H9 (cell line): Measurements from ENCODE around the gene IMMP2L. TPM values are rescaled to one million over a fixed set of nuclear protein-coding genes. Genes with fewer than 3 reads are reported as not detected.
"Not testable (repeated sequence)": the region's sequence is repeated elsewhere in the genome, so short reads cannot be mapped to it uniquely, and the experiment has no call there.

ENCODE experiments used
- DNase-seq: peaks from one replicate; pipeline ENCODE4 v3.0.0-alpha.2; 2017
- H2AFZ ChIP-seq: one replicate; pipeline ENCODE4 v1.6.1; 2013; ENCODE audit warnings: mild to moderate bottlenecking, low read length, control low read depth, moderate library complexity
- H2AK5ac ChIP-seq: 2 replicates; pipeline ENCODE4 v1.6.1; 2013; ENCODE audit warnings: low read length, control low read depth, mixed read lengths; ENCODE audit not compliant: insufficient read length
- H2BK120ac ChIP-seq: one replicate; pipeline ENCODE4 v1.6.1; 2013; ENCODE audit warnings: low read depth, mild to moderate bottlenecking, low read length, control low read depth, inconsistent platforms; ENCODE audit not compliant: poor library complexity, severe bottlenecking
- H2BK12ac ChIP-seq: 2 replicates; pipeline ENCODE4 v1.6.1; 2013; ENCODE audit warnings: low read length, control low read depth, mixed read lengths, low read depth; ENCODE audit not compliant: insufficient read length
- H2BK15ac ChIP-seq: 2 replicates; pipeline ENCODE4 v1.6.1; 2013; ENCODE audit warnings: low read depth, low read length, control low read depth
- H2BK20ac ChIP-seq: one replicate; pipeline ENCODE4 v1.6.1; 2013; ENCODE audit warnings: low read depth, mild to moderate bottlenecking, low read length, control low read depth, inconsistent platforms; ENCODE audit not compliant: poor library complexity, severe bottlenecking
- H2BK5ac ChIP-seq: 2 replicates; pipeline ENCODE4 v1.6.1; 2013; ENCODE audit warnings: low read length, control low read depth, mixed read lengths; ENCODE audit not compliant: insufficient read length
- H3K14ac ChIP-seq: 2 replicates; pipeline ENCODE4 v1.6.1; 2013; ENCODE audit warnings: low read length, control low read depth; ENCODE audit not compliant: insufficient read depth
- H3K18ac ChIP-seq: 2 replicates; pipeline ENCODE4 v1.6.1; 2013; ENCODE audit warnings: low read depth, mild to moderate bottlenecking, mixed read lengths, low read length, control low read depth; ENCODE audit not compliant: insufficient read length
- H3K23ac ChIP-seq: 2 replicates; pipeline ENCODE4 v1.6.1; 2013; ENCODE audit warnings: low read length, control low read depth, mixed read lengths, low read depth; ENCODE audit not compliant: insufficient read length
- H3K23me2 ChIP-seq: 2 replicates; pipeline ENCODE4 v1.6.1; 2013; ENCODE audit warnings: low read depth, mild to moderate bottlenecking, mixed read lengths, low read length, control low read depth; ENCODE audit not compliant: insufficient read length, poor library complexity, severe bottlenecking
- H3K27ac ChIP-seq: 2 replicates; pipeline ENCODE4 v1.5.1; 2013; ENCODE audit warnings: low read length, control low read depth, mixed read lengths, low read depth; ENCODE audit not compliant: insufficient read length
- H3K27me3 ChIP-seq: 2 replicates; pipeline ENCODE4 v1.6.1; 2013; ENCODE audit warnings: low read length, control low read depth, inconsistent platforms; ENCODE audit not compliant: insufficient read depth
- H3K4ac ChIP-seq: 2 replicates; pipeline ENCODE4 v1.6.1; 2013; ENCODE audit warnings: low read depth, mild to moderate bottlenecking, control low read depth, inconsistent platforms, low read length, moderate library complexity
- H3K4me1 ChIP-seq: 2 replicates; pipeline ENCODE4 v1.6.1; 2013; ENCODE audit warnings: low read length, control low read depth, inconsistent platforms; ENCODE audit not compliant: insufficient read depth
- H3K4me2 ChIP-seq: 2 replicates; pipeline ENCODE4 v1.6.1; 2013; ENCODE audit warnings: low read length, control low read depth, mixed read lengths; ENCODE audit not compliant: insufficient read length, insufficient read depth
- H3K56ac ChIP-seq: 2 replicates; pipeline ENCODE4 v1.6.1; 2013; ENCODE audit warnings: low read depth, mild to moderate bottlenecking, mixed read lengths, low read length, control low read depth; ENCODE audit not compliant: insufficient read length
- H3K79me1 ChIP-seq: 2 replicates; pipeline ENCODE4 v1.6.1; 2013; ENCODE audit warnings: low read depth, mild to moderate bottlenecking, moderate library complexity, low read length, control low read depth, inconsistent platforms; ENCODE audit not compliant: insufficient read depth, poor library complexity, severe bottlenecking
- H3K79me2 ChIP-seq: 2 replicates; pipeline ENCODE4 v1.6.1; 2013; ENCODE audit warnings: low read length, control low read depth, inconsistent platforms; ENCODE audit not compliant: insufficient read depth
- H3K9ac ChIP-seq: 2 replicates; pipeline ENCODE4 v1.6.1; 2013; ENCODE audit warnings: low read length, control low read depth, mixed read lengths; ENCODE audit not compliant: insufficient read length; ENCODE audit errors: extremely low read depth
- H3K9me3 ChIP-seq: one replicate; pipeline ENCODE4 v1.6.1; 2013; ENCODE audit warnings: low read depth, low read length, inconsistent platforms; ENCODE audit not compliant: control insufficient read depth
- H3T11ph ChIP-seq: one replicate; pipeline ENCODE4 v1.6.1; 2013; ENCODE audit warnings: mild to moderate bottlenecking, low read length, control low read depth, inconsistent platforms
- H4K20me1 ChIP-seq: one replicate; pipeline ENCODE4 v1.6.1; 2013; ENCODE audit not compliant: control insufficient read depth, insufficient read length, insufficient read depth
- H4K5ac ChIP-seq: 2 replicates; pipeline ENCODE4 v1.6.1; 2013; ENCODE audit warnings: low read depth, mild to moderate bottlenecking, mixed read lengths, low read length, control low read depth; ENCODE audit not compliant: insufficient read length
- H4K8ac ChIP-seq: replicated peaks from 2 replicates; pipeline ENCODE4 v1.6.1; 2013; ENCODE audit warnings: low read length, control low read depth, mixed read lengths, low read depth; ENCODE audit not compliant: insufficient read length
- H4K91ac ChIP-seq: 2 replicates; pipeline ENCODE4 v1.6.1; 2013; ENCODE audit warnings: low read depth, mild to moderate bottlenecking, moderate library complexity, mixed read lengths, low read length, control low read depth; ENCODE audit not compliant: insufficient read length
- H3K27ac Mint-ChIP-seq, 3 experiments: 2 replicates in 2 of 3; 3 replicates in 1 of 3; pipeline ENCODE4 v1.8.0; 2020 to 2021; ENCODE audit warnings: mixed read lengths in 3 of 3, mild to moderate bottlenecking in 1 of 3, moderate library complexity in 1 of 3
- H3K27me3 Mint-ChIP-seq: 2 replicates; pipeline ENCODE4 v1.8.0; 2021; ENCODE audit warnings: low read depth, mild to moderate bottlenecking, moderate library complexity, mixed read lengths
- H3K36me3 Mint-ChIP-seq, 3 experiments: 2 replicates in 2 of 3; 3 replicates in 1 of 3; pipeline ENCODE4 v1.8.0; 2020 to 2021; ENCODE audit warnings: low read depth in 3 of 3, mixed read lengths in 3 of 3; ENCODE audit not compliant: insufficient read depth in 1 of 3
- H3K4me1 Mint-ChIP-seq, 2 experiments: 2 replicates each; pipeline ENCODE4 v1.8.0; 2020; ENCODE audit warnings: mixed read lengths in 2 of 2
- H3K4me3 Mint-ChIP-seq, 2 experiments: 2 replicates in 1 of 2; 3 replicates in 1 of 2; pipeline ENCODE4 v1.8.0; 2020 to 2021; ENCODE audit warnings: mild to moderate bottlenecking in 2 of 2, mixed read lengths in 2 of 2, moderate library complexity in 1 of 2
- H3K9me3 Mint-ChIP-seq, 2 experiments: 2 replicates in 1 of 2; 3 replicates in 1 of 2; pipeline ENCODE4 v1.8.0; 2020; ENCODE audit warnings: mild to moderate bottlenecking in 2 of 2, mixed read lengths in 2 of 2, moderate library complexity in 1 of 2
- CTCF ChIP-seq: fragments of 200-600 bp; sonication (generic); conservative IDR thresholded peaks from 3 replicates; pipeline ENCODE4 v1.8.0; 2021; ENCODE audit warnings: antibody characterized with exemption, mild to moderate bottlenecking
- WGBS: extraction: QIAGEN DNeasy Blood & Tissue Kit; methylation state at CpG from one replicate; pipeline ENCODE4 v1.1.7; 2013; ENCODE audit warnings: missing lambda C conversion rate, low lambda C conversion rate, mixed read lengths; ENCODE audit not compliant: insufficient read length; ENCODE audit errors: extremely low coverage; 5-methylcytosine and 5-hydroxymethylcytosine counted together
- total RNA-seq: library from RNA; stranded (reverse); gene quantifications from 2 replicates; pipeline ENCODE4 v1.2.1, GENCODE V29; 2021

IMMP2L gene
- total RNA-seq, 1 experiment from 2014 or later: 14.7 TPM

GRCh38 chr7:111586711-111587409 is 24.6 kb upstream of the IMMP2L start:
- Histone ChIP-seq H3K4ac (no peak overlapping the region), H4K5ac (no peak overlapping the region), H3K4me1 (no peaks in the 10 kb centered on the region), H3K27ac (no peak overlapping the region), H2AK5ac (no peak overlapping the region), H4K91ac (no peak overlapping the region), H3K79me2 (no peaks in the 10 kb centered on the region), H2BK120ac (no peak overlapping the region), H4K8ac (no peak overlapping the region), H3K23me2 (no peaks in the 10 kb centered on the region), H3K27me3 (no peaks in the 10 kb centered on the region), H3K9ac (no peak overlapping the region), H4K20me1 (no peaks in the 10 kb centered on the region), H3K23ac (no peak overlapping the region), H2BK5ac (no peak overlapping the region), H3T11ph (no peak overlapping the region), H2AFZ (no peak overlapping the region), H2BK12ac (no peak overlapping the region), H3K56ac (no peak overlapping the region), H2BK20ac (no peak overlapping the region), H3K18ac (no peak overlapping the region), H3K14ac (no peak overlapping the region), H3K9me3 (no peaks in the 10 kb centered on the region), H3K4me2 (no peak overlapping the region), H2BK15ac (no peak overlapping the region), H3K79me1 (no peaks in the 10 kb centered on the region)
- H3K27me3 Mint-ChIP-seq: no peaks in the 10 kb centered on the region; the same call in 1 of the 2 replicates
- TF ChIP-seq CTCF: no peak
- H3K9me3 Mint-ChIP-seq: peaks cover 4 to 5% of the 10 kb centered on the region in 2 experiments; a peak in 4 of 5 replicates
- no CpG with 5 or more reads among the region's 4 CpGs for WGBS
- no peak for DNase-seq
- no peaks in the 10 kb centered on the region for H3K4me1 Mint-ChIP-seq
- peaks cover 0 to 4% (median 0%) of the 10 kb centered on the region in 3 experiments; a peak in 1 of 7 replicates for H3K36me3 Mint-ChIP-seq
- H3K4me3 Mint-ChIP-seq: no peak overlapping the region
- H3K27ac Mint-ChIP-seq: no peak overlapping the region

- not testable (repeated sequence) for H4K91ac ChIP-seq, H2BK120ac ChIP-seq, H3T11ph ChIP-seq, H2AK5ac ChIP-seq, H3K23ac ChIP-seq, H3K56ac ChIP-seq, H3K4ac ChIP-seq, H4K8ac ChIP-seq, H3K79me1 ChIP-seq, H3K9ac ChIP-seq, H2BK15ac ChIP-seq, H3K18ac ChIP-seq, H3K27me3 Mint-ChIP-seq, H3K9me3 ChIP-seq, H2BK12ac ChIP-seq, H3K27ac Mint-ChIP-seq, H3K27me3 ChIP-seq, H3K23me2 ChIP-seq, H2AFZ ChIP-seq, H4K5ac ChIP-seq, DNase-seq, H2BK5ac ChIP-seq, H2BK20ac ChIP-seq, H3K4me1 Mint-ChIP-seq, H3K14ac ChIP-seq, H3K4me2 ChIP-seq, H3K79me2 ChIP-seq, H3K27ac ChIP-seq, H3K4me1 ChIP-seq, H4K20me1 ChIP-seq, H3K36me3 Mint-ChIP-seq, H3K4me3 Mint-ChIP-seq
- no CpG with 5 or more reads among the region's 40 CpGs for WGBS
- peaks cover 12 to 22% of the 10 kb centered on the region in 2 experiments; a peak in 4 of 5 replicates for H3K9me3 Mint-ChIP-seq
Measured at GRCh38 chr7:111581784-111582488, 19.6 kb upstream of the IMMP2L start.
